Thoracic aorta (tissue), 2 donors: Measurements from ENCODE around the gene PCBP3. TPM values are rescaled to one million over a fixed set of nuclear protein-coding genes. Genes with fewer than 3 reads are reported as not detected.
"Not testable (repeated sequence)": the region's sequence is repeated elsewhere in the genome, so short reads cannot be mapped to it uniquely, and the experiment has no call there.

Experiments used
- ATAC-seq: fragments of 150-250 bp; one replicate; pipeline ENCODE4 v1.8.0; 2017; ENCODE audit warnings: low read depth; ENCODE audit not compliant: insufficient number of reproducible peaks, low FRiP score
- DNase-seq: peaks from one replicate; pipeline ENCODE4 v3.0.0-alpha.2; 2020; ENCODE audit warnings: low spot score
- H3K27ac ChIP-seq, 2 donors: fragments of 200-600 bp; sonication (generic); 1 replicate in 1 of 2; 2 replicates in 1 of 2; pipeline ENCODE4 v1.5.1; 2016; ENCODE audit warnings: mild to moderate bottlenecking in 2 of 2, moderate library complexity in 2 of 2
- H3K27me3 ChIP-seq: fragments of 200-600 bp; sonication (generic); replicated peaks from 2 replicates; pipeline ENCODE4 v1.6.0; 2016; ENCODE audit warnings: mild to moderate bottlenecking; ENCODE audit not compliant: insufficient read depth
- H3K36me3 ChIP-seq: fragments of 200-600 bp; sonication (generic); one replicate; pipeline ENCODE4 v1.5.1; 2016
- H3K4me1 ChIP-seq, 2 donors: fragments of 200-600 bp; sonication (generic); 1 replicate in 1 of 2; 2 replicates in 1 of 2; pipeline versions ENCODE4 v1.5.1 to v1.6.0; 2016; ENCODE audit warnings: low read depth in 2 of 2, mild to moderate bottlenecking in 1 of 2; ENCODE audit not compliant: control insufficient read depth in 1 of 2
- H3K4me3 ChIP-seq: fragments of 200-600 bp; sonication (generic); 2 replicates; pipeline ENCODE4 v1.5.1; 2016; ENCODE audit warnings: mild to moderate bottlenecking
- H3K9me3 ChIP-seq: fragments of 200-600 bp; sonication (generic); 2 replicates; pipeline ENCODE4 v1.5.1; 2016
- total RNA-seq, 2 donors: library from RNA; depleted of rRNA; stranded (reverse); fragments of >200 nt; gene quantifications; one replicate each; pipeline versions ENCODE4 v1.1.0 to v1.2.3, GENCODE V29; 2016
- TF ChIP-seq, protein P1 (sequence below): fragments of 200-600 bp; sonication (generic); IDR thresholded peaks from one replicate; pipeline ENCODE4 v1.5.1; 2019; ENCODE audit warnings: antibody characterized with exemption

Gene PCBP3
- total RNA-seq, 2 donors from 2014 or later, result 4.5 to 28.4 TPM

DNA sequence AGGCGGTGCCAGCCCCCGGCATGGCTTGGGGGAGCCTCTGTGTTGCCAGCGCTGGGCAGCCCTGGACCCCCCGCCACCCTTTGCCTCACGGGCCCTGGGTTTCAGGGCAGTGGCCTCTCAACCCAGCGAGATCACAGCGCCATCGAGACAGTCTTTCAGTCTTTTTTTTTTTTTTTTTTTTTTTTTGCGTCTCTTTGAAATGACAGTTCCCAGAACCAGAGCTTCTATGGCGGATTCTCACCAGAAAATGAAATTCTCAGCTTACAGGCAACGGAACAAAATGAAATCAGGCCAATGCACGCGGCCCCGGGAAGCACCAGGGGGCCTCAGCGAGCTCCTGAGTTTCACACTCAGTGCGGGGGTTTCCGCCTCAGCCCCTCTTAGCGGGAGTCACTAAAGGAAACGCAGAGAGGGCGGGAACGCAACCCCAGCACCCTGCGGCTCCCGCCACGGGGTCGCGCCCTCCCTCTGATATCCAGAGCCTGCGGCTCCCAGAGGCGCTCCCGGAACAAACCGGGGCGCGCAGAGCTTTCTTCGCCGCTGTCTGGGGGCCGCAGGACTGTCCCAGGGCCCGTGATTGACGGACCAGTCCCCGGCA is 330.0 kb downstream of the PCBP3 start:
- TF ChIP-seq, protein P1, sequence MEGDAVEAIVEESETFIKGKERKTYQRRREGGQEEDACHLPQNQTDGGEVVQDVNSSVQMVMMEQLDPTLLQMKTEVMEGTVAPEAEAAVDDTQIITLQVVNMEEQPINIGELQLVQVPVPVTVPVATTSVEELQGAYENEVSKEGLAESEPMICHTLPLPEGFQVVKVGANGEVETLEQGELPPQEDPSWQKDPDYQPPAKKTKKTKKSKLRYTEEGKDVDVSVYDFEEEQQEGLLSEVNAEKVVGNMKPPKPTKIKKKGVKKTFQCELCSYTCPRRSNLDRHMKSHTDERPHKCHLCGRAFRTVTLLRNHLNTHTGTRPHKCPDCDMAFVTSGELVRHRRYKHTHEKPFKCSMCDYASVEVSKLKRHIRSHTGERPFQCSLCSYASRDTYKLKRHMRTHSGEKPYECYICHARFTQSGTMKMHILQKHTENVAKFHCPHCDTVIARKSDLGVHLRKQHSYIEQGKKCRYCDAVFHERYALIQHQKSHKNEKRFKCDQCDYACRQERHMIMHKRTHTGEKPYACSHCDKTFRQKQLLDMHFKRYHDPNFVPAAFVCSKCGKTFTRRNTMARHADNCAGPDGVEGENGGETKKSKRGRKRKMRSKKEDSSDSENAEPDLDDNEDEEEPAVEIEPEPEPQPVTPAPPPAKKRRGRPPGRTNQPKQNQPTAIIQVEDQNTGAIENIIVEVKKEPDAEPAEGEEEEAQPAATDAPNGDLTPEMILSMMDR, result peak; percentile 66
- Histone ChIP-seq H3K27ac (peak overlapping the region; percentile 96 to 98), H3K27me3 (no peaks in the 10 kb centered on the region), H3K36me3 (no peaks in the 10 kb centered on the region), H3K9me3 (no peaks in the 10 kb centered on the region), H3K4me1 (peaks cover 17 to 56% of the 10 kb centered on the region in 2 donors), H3K4me3 (peak overlapping the region; percentile 75)
- no peak for DNase-seq
- ATAC-seq, result peak; percentile 56

DNA sequence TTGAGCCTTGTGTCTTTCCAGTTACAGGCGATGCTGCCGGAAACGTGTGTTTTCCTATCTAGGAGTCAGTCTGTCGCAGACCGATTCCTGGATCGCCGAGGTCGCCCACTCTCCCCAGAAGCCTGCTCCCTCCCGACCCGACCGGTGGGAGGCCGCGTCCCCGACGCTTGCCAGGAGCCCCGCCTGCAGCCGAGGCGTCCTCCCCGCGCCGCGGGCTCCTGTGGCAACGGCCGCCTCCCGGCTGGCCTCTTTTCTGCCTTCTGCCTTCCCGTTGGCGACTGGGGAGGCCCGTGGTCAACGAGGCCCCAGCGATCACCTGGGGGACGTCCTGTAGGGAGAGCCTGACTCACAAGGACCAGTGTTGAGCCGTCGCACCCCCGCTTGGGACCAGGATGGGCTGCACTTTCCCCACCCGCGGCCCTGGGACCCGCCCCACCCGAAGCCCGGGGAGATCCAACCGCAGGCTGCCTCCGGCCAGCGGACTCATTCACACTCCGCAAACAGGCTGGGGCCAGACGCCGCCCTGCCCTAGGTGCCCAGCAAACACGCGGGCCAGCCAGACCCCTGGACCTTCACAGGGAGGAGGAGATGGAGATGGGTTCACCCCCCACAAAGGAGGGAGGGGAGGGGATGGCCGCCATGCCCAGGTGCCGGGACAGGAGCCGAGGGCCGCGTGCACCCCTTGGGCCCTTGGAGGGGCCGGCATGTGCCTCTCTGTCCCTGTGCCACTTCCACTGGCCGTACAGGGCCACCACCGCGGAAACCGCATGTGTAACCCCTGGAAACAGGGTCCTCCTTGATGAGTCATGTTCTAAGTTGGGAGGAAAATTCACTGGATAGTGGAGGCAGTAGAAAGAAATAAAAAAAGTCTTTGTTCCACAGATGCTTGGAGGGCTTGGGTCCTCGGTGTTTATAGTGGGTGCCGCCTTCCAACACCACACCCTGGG is 330.8 kb downstream of the PCBP3 start:
- TF ChIP-seq, protein P1, result no peak
- peak overlapping the region; percentile 75 for H3K4me3 ChIP-seq
- H3K27me3 ChIP-seq, result no peaks in the 10 kb centered on the region
- H3K9me3 ChIP-seq, result no peaks in the 10 kb centered on the region
- H3K27ac ChIP-seq, result peak overlapping the region; percentile 96 to 98
- ATAC-seq (peak; percentile 46), DNase-seq (no peak)
- no peaks in the 10 kb centered on the region for H3K36me3 ChIP-seq
- H3K4me1 ChIP-seq, result peaks cover 17 to 60% of the 10 kb centered on the region in 2 donors

DNA sequence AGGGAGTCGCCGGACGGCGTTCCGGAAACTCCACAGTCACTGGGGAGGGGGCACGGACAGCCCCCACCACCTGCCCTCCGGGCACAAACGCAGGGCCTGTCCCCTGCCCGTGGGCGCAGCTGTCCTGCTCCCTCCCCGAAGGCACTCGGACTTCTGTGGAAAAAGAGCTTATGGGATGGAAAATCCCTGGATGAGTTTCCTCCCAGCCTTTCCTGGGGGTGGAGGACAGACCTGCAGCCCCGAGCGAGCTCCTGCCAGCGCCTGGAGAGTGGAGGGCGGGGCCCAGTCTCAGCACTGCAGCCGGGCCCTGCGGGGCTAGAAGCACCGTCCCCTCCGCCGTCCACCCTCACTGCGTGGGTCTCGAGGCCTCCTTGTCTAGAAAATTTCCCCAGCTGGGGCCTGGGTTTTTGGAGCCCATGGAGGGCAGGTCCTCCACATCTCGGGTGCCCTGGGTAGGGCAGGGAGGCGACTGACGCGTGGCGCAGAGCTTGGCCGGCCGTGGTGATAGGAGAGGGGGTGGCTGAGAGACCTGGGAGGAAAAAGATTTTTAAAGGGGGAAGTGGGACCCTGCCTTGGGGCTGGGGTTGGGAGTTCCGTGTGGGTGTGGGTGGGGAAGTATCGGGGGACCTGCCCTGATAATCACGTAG is 331.6 kb downstream of the PCBP3 start:
- H3K27me3 ChIP-seq, result no peaks in the 10 kb centered on the region
- ATAC-seq, result peak; percentile 0
- DNase-seq, result no peak
- no peaks in the 10 kb centered on the region for H3K9me3 ChIP-seq
- H3K4me3 ChIP-seq, result peak overlapping the region; percentile 75
- peaks cover 17 to 60% of the 10 kb centered on the region in 2 donors for H3K4me1 ChIP-seq
- TF ChIP-seq, protein P1, result no peak
- H3K27ac ChIP-seq, result peak overlapping the region; percentile 96 to 98
- H3K36me3 ChIP-seq, result no peaks in the 10 kb centered on the region

DNA sequence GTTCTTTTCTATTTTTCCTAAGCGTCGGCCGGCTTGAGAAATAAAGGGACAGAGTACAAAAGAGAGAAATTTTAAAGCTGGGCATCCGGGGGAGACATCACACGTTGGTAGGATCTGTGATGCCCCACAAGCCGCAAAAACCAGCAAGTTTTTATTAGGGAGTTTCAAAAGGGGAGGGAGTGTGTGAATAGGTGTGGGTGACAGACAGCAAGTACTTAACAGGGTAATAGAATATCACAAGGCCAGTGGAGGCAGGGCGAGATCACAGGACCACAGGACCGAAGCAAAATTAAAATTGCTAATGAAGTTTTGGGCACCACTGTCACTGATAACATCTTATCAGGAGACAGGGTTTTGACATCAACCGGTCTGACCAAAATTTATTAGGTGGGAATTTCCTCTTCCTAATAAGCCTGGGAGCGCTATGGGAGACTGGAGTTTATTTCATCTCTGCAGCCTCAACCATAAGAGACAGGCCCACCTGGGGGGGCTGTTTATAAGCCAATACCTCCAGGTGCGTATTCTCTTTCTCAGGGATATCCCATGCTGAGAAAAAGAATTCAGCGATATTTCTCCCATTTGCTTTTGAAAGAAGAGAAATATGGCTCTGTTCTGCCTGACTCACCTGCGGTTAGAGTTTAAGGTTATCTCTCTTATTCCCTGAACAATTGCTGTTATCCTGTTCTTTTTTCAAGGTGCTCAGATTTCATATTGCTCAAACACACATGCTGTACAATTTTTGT is 332.3 kb downstream of the PCBP3 start:
- H3K4me3 ChIP-seq, H3K27me3 ChIP-seq, H3K36me3 ChIP-seq, DNase-seq, H3K9me3 ChIP-seq, ATAC-seq: not testable (repeated sequence)
- Histone ChIP-seq H3K4me1 (peaks cover 17 to 56% of the 10 kb centered on the region in 2 donors), H3K27ac (peak overlapping the region; percentile 96 to 98)

DNA sequence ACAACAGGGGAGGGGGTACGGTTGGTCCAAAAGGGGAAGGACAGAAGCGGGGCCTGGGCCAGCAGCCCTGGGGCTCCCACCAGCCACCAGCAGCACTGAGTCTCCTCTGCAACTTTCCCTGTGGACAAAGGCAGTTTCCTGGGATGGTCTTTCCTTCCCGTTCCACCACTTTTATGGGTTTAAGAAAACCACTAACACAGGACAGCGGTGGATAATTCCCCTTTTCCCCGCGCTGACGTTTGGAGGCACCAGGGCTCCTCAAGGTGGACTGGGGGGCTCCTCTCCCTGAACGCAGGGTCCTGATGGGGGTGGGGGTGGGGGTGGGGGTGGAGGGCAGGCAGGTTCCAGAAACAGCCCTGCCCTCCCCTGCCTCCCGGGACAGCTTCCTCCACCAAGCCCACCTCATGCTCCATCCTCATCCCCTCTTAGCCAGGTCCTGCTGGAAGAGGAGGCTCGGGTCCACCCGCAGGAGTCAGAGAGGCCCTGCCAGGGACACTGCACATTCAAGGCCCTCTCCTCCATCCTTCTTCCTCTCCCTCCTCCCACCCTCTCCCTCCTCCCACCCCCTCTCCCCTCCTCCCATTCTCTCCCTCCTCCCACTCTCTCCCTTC is 333.3 kb downstream of the PCBP3 start:
- DNase-seq, result no peak
- Histone ChIP-seq H3K27ac (no peak overlapping the region), H3K9me3 (no peaks in the 10 kb centered on the region), H3K4me3 (no peak overlapping the region), H3K36me3 (no peaks in the 10 kb centered on the region), H3K4me1 (peaks cover 17 to 49% of the 10 kb centered on the region in 2 donors), H3K27me3 (no peaks in the 10 kb centered on the region)
- TF ChIP-seq, protein P1, result no peak
- ATAC-seq, result no peak
